NB4 (cell line): Measurements from ENCODE around the gene FAM118A.
"Not testable (repeated sequence)": the region's sequence is repeated elsewhere in the genome, so short reads cannot be mapped to it uniquely, and the experiment has no call there.

Experiments used
- DNase-seq: peaks from one replicate; pipeline ENCODE4 v3.0.0; 2010; ENCODE audit warnings: low read depth
- H3K4me3 ChIP-seq: one replicate; pipeline ENCODE4 v1.5.1; 2011; ENCODE audit warnings: mild to moderate bottlenecking, low read depth, low read length, moderate library complexity
- MYC ChIP-seq: IDR thresholded peaks from 2 replicates; pipeline ENCODE4 v1.6.1; 2011; ENCODE audit warnings: low read depth, low read length
- POLR2A ChIP-seq: IDR thresholded peaks from 2 replicates; pipeline ENCODE4 v1.6.1; 2011; ENCODE audit warnings: mild to moderate bottlenecking; ENCODE audit not compliant: insufficient read length; ENCODE audit errors: extremely low read depth
- TF ChIP-seq, protein P1 (sequence below): IDR thresholded peaks from 2 replicates; pipeline ENCODE4 v1.6.1; 2011; ENCODE audit warnings: low read depth, low read length
- TF ChIP-seq, protein P2 (sequence below): IDR thresholded peaks from one replicate; pipeline ENCODE4 v1.5.1; 2012; ENCODE audit warnings: low read depth, low read length

FAM118A gene

DNA sequence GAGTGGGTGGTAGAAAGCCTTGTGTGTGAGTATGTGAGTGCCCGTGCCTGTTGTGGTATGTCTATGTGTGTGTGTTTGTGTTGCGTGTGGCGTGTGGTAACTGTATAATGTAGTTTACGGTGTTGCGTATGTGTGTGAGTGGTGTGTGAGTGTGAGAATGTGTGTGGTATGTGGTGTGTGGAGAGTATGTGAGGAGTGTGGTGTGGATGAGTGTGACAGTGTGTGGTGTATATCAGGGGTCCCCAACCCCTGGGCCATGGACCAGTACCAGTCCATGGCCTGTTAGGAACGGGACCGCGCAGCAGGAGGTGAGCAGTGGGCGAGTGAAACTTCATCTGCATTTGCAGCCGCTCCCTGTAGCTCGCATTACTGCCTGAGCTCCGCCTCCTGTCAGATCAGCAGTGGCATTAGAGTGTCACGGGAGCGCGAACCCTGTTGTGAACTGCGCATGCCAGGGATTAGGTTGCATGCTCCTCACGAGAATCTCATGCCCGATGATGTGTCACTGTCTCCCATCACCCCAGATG is 19.3 kb upstream of the FAM118A start:
- TF ChIP-seq POLR2A, result no peak
- TF ChIP-seq, protein P1, sequence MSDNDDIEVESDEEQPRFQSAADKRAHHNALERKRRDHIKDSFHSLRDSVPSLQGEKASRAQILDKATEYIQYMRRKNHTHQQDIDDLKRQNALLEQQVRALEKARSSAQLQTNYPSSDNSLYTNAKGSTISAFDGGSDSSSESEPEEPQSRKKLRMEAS, result no peak
- DNase-seq, result no peak
- H3K4me3 ChIP-seq, result no peak overlapping the region

DNA sequence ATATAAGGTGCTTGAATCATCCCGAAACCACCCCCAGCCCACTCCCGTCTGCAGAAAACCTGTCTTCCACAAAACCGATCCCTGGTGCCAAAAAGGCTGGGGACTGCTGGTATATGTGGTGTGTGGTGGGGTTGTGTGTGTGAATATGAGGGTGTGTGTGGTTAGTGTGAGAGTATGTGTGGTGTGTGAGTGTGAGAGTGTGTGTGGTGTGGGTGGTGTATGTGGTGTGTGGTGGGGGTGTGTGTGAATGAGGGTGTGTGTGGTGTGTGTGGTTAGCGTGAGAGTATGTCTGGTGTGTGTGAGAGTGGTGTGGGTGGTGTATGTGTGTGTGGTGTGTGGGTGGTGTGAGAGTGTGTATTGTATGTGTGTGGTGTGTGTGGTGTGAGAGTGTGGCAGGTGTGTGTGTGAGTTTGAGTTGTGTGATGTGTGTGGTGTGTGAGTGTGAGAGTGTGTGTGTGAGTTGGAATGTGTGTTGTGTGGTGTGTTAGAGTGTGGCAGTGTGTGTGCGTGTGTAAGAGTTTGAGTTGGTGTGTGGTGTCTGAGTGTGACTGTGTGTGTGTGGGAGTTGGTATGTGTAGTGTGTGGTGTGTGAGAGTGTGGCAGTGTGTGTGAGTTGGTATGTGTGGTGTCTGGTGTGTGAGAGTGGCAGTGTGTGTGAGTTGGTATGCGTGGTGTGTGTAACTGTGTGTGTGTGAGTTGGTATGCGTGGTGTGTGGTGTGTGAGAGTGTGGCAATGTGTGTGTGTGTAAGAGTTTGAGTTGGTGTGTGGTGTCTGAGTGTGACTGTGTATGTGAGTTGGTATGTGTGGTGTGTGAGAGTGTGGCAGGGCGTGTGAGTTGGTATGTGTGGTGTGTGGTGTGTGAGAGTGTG is 18.4 kb upstream of the FAM118A start:
- TF ChIP-seq, protein P1, result no peak
- TF ChIP-seq MYC, result no peak
- no peak for TF ChIP-seq POLR2A
- TF ChIP-seq, protein P2, sequence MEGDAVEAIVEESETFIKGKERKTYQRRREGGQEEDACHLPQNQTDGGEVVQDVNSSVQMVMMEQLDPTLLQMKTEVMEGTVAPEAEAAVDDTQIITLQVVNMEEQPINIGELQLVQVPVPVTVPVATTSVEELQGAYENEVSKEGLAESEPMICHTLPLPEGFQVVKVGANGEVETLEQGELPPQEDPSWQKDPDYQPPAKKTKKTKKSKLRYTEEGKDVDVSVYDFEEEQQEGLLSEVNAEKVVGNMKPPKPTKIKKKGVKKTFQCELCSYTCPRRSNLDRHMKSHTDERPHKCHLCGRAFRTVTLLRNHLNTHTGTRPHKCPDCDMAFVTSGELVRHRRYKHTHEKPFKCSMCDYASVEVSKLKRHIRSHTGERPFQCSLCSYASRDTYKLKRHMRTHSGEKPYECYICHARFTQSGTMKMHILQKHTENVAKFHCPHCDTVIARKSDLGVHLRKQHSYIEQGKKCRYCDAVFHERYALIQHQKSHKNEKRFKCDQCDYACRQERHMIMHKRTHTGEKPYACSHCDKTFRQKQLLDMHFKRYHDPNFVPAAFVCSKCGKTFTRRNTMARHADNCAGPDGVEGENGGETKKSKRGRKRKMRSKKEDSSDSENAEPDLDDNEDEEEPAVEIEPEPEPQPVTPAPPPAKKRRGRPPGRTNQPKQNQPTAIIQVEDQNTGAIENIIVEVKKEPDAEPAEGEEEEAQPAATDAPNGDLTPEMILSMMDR, result no peak
- no peak for DNase-seq
- H3K4me3 ChIP-seq, result no peak overlapping the region

DNA sequence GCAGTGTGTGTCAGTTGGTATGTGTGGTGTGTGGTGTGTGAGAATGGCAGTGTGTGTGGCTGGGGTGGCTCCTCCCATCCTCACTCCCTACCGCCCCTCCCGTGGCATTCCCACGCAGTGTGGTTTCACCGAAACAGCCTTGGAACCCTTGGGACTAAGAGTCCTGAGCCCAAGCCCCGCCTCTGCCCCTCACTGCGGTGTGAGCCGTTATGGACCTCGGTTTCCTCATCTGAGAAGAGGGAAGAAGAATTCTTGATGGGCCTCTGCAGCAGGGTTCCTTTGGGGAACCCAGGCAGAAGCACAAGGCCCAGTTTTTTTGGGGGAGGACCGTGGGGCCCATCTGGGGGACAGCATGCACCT is 17.8 kb upstream of the FAM118A start:
- H3K4me3 ChIP-seq, result no peak overlapping the region
- DNase-seq, result peak; percentile 89
- no peak for TF ChIP-seq POLR2A
- TF ChIP-seq, protein P1, result no peak
- TF ChIP-seq, protein P2, result no peak
- no peak for TF ChIP-seq MYC

DNA sequence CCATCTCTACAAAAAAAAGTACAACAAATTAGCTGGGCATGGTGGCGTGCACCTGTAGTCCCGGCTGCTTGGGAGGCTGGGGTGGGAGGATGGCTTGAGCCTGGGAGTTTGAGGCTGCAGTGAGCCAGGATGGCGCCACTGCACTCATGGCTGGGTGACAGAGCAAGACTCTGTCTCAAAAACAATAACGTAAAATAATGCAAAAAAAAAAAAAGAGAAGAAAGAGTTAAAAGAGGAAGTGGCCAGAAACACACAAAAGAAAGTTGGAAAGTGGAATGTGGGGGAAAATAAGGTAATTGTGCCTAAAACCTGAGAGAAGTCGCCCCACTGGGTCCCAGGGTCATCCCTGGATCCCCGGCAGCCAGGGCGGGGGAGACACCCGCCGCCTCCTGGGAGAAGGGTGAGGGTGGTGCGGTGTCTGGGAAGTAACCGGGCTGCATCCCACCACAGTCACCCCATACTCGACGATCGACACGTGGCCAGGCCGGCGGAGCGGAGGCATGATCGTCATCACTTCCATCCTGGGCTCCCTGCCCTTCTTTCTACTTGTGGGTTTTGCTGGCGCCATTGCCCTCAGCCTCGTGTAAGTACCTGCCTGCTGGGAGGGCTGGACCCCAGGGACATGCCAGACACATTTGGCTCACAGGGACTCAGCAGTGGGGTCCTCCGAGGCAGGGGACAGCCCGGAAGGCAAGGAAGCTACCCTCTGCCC is 16.8 kb upstream of the FAM118A start:
- no peak for TF ChIP-seq MYC
- TF ChIP-seq, protein P1, result no peak
- TF ChIP-seq, protein P2, result peak; percentile 5
- peak; percentile 66 for DNase-seq
- H3K4me3 ChIP-seq, result no peak overlapping the region

DNA sequence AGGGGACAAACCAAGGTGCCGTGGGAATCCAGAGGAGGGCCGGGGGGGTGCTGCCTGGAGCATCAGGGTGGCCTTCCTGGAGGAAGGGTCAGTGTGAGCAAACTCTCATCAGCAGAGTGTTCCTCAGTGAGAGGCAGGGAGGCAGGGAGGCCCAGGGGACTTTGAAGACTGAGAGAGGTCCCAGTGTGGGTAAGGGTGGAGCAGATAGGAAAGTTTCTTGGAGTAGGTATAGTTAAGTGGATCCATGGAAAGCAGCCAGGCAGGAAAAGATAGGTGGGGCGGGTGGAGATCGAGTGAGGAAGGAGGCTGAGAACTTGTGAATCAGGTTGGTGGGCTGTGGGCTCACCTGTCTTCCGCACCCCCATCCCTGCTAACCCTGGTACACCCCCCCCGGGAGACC is 15.7 kb upstream of the FAM118A start:
- no peak overlapping the region for H3K4me3 ChIP-seq
- no peak for TF ChIP-seq POLR2A
- TF ChIP-seq MYC, result no peak
- TF ChIP-seq, protein P1, result no peak
- TF ChIP-seq, protein P2, result no peak
- no peak for DNase-seq

DNA sequence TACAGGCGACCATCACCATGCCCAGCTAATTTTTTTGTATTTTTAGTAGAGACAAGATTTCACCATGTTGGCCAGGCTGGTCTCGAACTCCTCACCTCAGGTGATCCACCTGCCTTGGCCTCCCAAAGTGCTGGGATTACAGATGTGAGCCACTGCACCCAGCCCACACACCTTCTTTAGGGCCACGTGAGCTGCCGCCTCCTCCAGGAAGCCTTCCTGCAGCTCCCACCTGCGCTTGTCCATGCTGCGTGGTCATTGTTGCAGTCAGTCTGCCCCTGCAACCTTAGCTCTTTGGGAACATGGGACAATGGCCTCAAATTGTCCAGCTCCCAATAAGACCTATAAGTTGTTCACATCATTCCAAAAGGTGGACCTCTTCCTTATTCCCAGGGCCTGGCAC is 14.7 kb upstream of the FAM118A start:
- not testable (repeated sequence) for DNase-seq, H3K4me3 ChIP-seq
